Left forelimb (tissue), 1 donor: Measurements from ENCODE around the gene CBLC.

ENCODE experiments used
- DNase-seq: peaks from one replicate; pipeline ENCODE4 v3.0.0-alpha.2; 2018; ENCODE audit warnings: low spot score

The CBLC gene

GRCh38 chr19:44799627-44800346 lies 22.1 kb downstream of the CBLC start:
- DNase-seq = no peak

GRCh38 chr19:44800461-44800860 lies 22.8 kb downstream of the CBLC start:
- DNase-seq = peak; percentile 86

- no peak for DNase-seq
Observed at GRCh38 chr19:44803442-44804428, 26.0 kb downstream of the CBLC start.

GRCh38 chr19:44806291-44806690 lies 28.6 kb downstream of the CBLC start:
- no peak for DNase-seq

- no peak for DNase-seq
Observed at GRCh38 chr19:44807162-44807561, 29.5 kb downstream of the CBLC start.

GRCh38 chr19:44807652-44808462 lies 30.2 kb downstream of the CBLC start:
- DNase-seq = no peak

- DNase-seq = peak; percentile 91
Observed at GRCh38 chr19:44808463-44809371, 31.0 kb downstream of the CBLC start, which contains the start of gene BCAM. Gene BCAM (plus strand): TSS chr19:44809103. CDS start chr19:44809125, 22 bp downstream.

- DNase-seq = no peak
Observed at GRCh38 chr19:44809577-44810233, 32.0 kb downstream of the CBLC start.

- DNase-seq = no peak
Observed at GRCh38 chr19:44810234-44811121, 32.8 kb downstream of the CBLC start.

GRCh38 chr19:44811122-44811419 lies 33.4 kb downstream of the CBLC start:
- no peak for DNase-seq

- DNase-seq = no peak
Observed at GRCh38 chr19:44812142-44812718, 34.5 kb downstream of the CBLC start.

- DNase-seq = no peak
Observed at GRCh38 chr19:44813070-44813840, 35.6 kb downstream of the CBLC start.

- no peak for DNase-seq
Observed at GRCh38 chr19:44813841-44814470, 36.3 kb downstream of the CBLC start.

- DNase-seq = no peak
Observed at GRCh38 chr19:44814517-44814916, 36.8 kb downstream of the CBLC start.

- DNase-seq = no peak
Observed at GRCh38 chr19:44816301-44816700, 38.6 kb downstream of the CBLC start.

- no peak for DNase-seq
Observed at GRCh38 chr19:44817725-44818465, 40.2 kb downstream of the CBLC start.

GRCh38 chr19:44818466-44819031 lies 40.9 kb downstream of the CBLC start:
- no peak for DNase-seq
